Smooth muscle cell (in vitro differentiated cells): ENCODE data around the gene ARID1B. TPM values are rescaled to one million over a fixed set of nuclear protein-coding genes. Genes with fewer than 3 reads are reported as not detected.

Source experiments
- DNase-seq: peaks from one replicate; lab custom pipeline; 2025; ENCODE audit not compliant: unreplicated experiment; lab: John Stamatoyannopoulos, UW
- H2AFZ ChIP-seq: fragments of 200-600 bp; sonication (generic); 2 replicates; pipeline ENCODE4 v1.6.0; 2016; ENCODE audit warnings: antibody characterized with exemption, low read depth, mild to moderate bottlenecking
- H3F3A ChIP-seq: fragments of 200-600 bp; sonication (generic); 2 replicates; pipeline ENCODE4 v1.6.0; 2017; ENCODE audit warnings: antibody characterized with exemption, low read depth
- H3K27ac ChIP-seq: fragments of 200-600 bp; sonication (generic); 2 replicates; pipeline ENCODE4 v1.5.1; 2016; ENCODE audit warnings: low read depth, mild to moderate bottlenecking
- H3K27me3 ChIP-seq: fragments of 200-600 bp; sonication (generic); 2 replicates; pipeline ENCODE4 v1.6.1; 2016; ENCODE audit warnings: low read depth, mild to moderate bottlenecking
- H3K36me3 ChIP-seq: fragments of 200-600 bp; sonication (generic); 2 replicates; pipeline ENCODE4 v1.5.1; 2016; ENCODE audit warnings: low read depth
- H3K4me1 ChIP-seq: fragments of 200-600 bp; sonication (generic); 2 replicates; pipeline ENCODE4 v1.5.1; 2016; ENCODE audit warnings: low read depth
- H3K4me2 ChIP-seq: fragments of 200-600 bp; sonication (generic); 2 replicates; pipeline ENCODE4 v1.6.0; 2016; ENCODE audit warnings: mild to moderate bottlenecking
- H3K4me3 ChIP-seq: fragments of 200-600 bp; sonication (generic); 2 replicates; pipeline ENCODE4 v1.5.1; 2016; ENCODE audit warnings: mild to moderate bottlenecking
- H3K79me2 ChIP-seq: fragments of 200-600 bp; sonication (generic); 2 replicates; pipeline ENCODE4 v1.6.0; 2016; ENCODE audit warnings: low read depth, mild to moderate bottlenecking
- H3K9ac ChIP-seq: fragments of 200-600 bp; sonication (generic); 2 replicates; pipeline ENCODE4 v1.6.0; 2016; ENCODE audit warnings: low read depth
- H3K9me3 ChIP-seq: fragments of 200-600 bp; sonication (generic); replicated peaks from 2 replicates; pipeline ENCODE4 v1.5.1; 2016; ENCODE audit warnings: low read depth
- H4K20me1 ChIP-seq: fragments of 200-600 bp; sonication (generic); 2 replicates; pipeline ENCODE4 v1.6.0; 2016; ENCODE audit warnings: low read depth
- CTCF ChIP-seq: fragments of 200-600 bp; sonication (generic); IDR thresholded peaks from 2 replicates; pipeline ENCODE4 v1.5.1; 2017; ENCODE audit warnings: borderline replicate concordance, mild to moderate bottlenecking, antibody characterized with exemption; ENCODE audit not compliant: insufficient read depth, poor library complexity, severe bottlenecking
- WGBS: methylation state at CpG from one replicate; pipeline ENCODE4 v1.1.7; 2016; ENCODE audit warnings: low lambda C conversion rate; 5-methylcytosine and 5-hydroxymethylcytosine counted together
- polyA plus RNA-seq: library from polyadenylated mRNA; unstranded; fragments of >200 nt; fragmentation: Nextera tagmentation; extraction: Ambion mirVana; gene quantifications from 2 replicates; pipeline ENCODE4 v1.2.1, GENCODE V29; 2016
- total RNA-seq: library from RNA; depleted of rRNA; stranded (reverse); fragments of >200 nt; gene quantifications from 2 replicates; pipeline ENCODE4 v1.2.3, GENCODE V29; 2014

ARID1B gene
- total and polyA plus RNA-seq, 2 experiments from 2014 or later = 30.1 to 65.4 TPM

DNA sequence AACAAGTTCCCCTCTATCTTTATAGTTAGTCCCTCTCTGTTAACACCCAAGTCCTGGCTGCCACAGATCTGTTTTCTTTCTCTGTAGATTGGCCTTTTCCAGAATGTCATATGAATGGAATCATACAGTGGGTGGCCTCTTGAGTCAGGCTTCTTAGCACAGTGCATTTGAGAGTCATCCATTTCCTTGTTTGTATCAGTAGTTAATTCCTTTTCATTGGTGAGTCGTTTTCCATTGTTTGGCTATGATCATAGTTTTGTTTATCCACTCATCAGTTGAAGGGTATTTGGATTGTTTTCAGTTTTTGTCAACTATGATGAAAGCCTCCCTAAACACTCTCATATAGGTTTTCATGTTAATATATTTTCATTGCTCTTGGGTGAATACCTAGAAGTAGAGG lies 248.3 kb downstream of the ARID1B start:
- H3K79me2 ChIP-seq = peaks cover 79% of the 10 kb centered on the region
- no peak for DNase-seq
- no peak overlapping the region for H3K4me3 ChIP-seq
- peaks cover 2% of the 10 kb centered on the region for H3K4me1 ChIP-seq
- no peak overlapping the region for H3K4me2 ChIP-seq
- H3K9ac ChIP-seq = no peak overlapping the region
- no peak overlapping the region for H2AFZ ChIP-seq
- TF ChIP-seq CTCF = no peak
- H3K27ac ChIP-seq = no peak overlapping the region
- no peaks in the 10 kb centered on the region for H3K9me3 ChIP-seq
- no peaks in the 10 kb centered on the region for H3K27me3 ChIP-seq
- peaks cover 58% of the 10 kb centered on the region for H4K20me1 ChIP-seq
- H3K36me3 ChIP-seq = no peaks in the 10 kb centered on the region
- WGBS = 65% methylated on average over 1 of the region's 1 CpG
- H3F3A ChIP-seq = peaks cover 9% of the 10 kb centered on the region

GRCh38 chr6:157029980-157030690 lies 253.0 kb downstream of the ARID1B start:
- no peak overlapping the region for H3K4me2 ChIP-seq

DNA sequence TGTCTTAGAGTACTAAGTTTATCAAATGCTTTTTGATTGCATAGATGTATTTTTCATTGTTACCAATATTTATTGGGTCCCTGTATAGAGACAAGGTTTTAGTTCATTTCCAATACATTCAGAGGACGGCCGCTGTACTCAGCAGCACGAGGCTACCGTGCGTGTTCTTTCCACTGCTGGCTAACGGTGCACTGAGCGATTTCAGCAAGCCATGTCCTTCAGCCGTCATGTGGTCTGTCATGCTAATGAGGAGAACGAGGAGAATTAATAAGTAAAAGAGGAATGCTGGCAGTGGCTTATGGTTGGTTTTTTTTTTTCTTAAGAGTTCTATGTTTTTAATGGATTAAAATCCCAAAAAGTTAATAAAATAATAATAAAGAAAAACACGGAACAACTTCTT lies 253.6 kb downstream of the ARID1B start:
- no peak overlapping the region for H3K4me3 ChIP-seq
- peaks cover 100% of the 10 kb centered on the region for H3K79me2 ChIP-seq
- 91% methylated on average over 10 of the region's 10 CpGs for WGBS
- no peaks in the 10 kb centered on the region for H3K36me3 ChIP-seq
- no peak overlapping the region for H3K27ac ChIP-seq
- DNase-seq = no peak
- no peak overlapping the region for H3K9ac ChIP-seq
- H2AFZ ChIP-seq = no peak overlapping the region
- H3K27me3 ChIP-seq = no peaks in the 10 kb centered on the region
- H3K4me1 ChIP-seq = peaks cover 7% of the 10 kb centered on the region
- TF ChIP-seq CTCF = no peak
- peaks cover 7% of the 10 kb centered on the region for H3F3A ChIP-seq
- H3K4me2 ChIP-seq = no peak overlapping the region
- no peaks in the 10 kb centered on the region for H3K9me3 ChIP-seq
- H4K20me1 ChIP-seq = peaks cover 77% of the 10 kb centered on the region

More at GRCh38 chr6:157029980-157030690, 253.0 kb downstream of the ARID1B start:
- H3K9me3 ChIP-seq = no peaks in the 10 kb centered on the region
- 89% methylated on average over 4 of the region's 4 CpGs for WGBS
- H3K4me1 ChIP-seq = peaks cover under 1% of the 10 kb centered on the region
- H3K36me3 ChIP-seq = no peaks in the 10 kb centered on the region
- no peak overlapping the region for H3K27ac ChIP-seq
- no peaks in the 10 kb centered on the region for H3K27me3 ChIP-seq
- peaks cover 100% of the 10 kb centered on the region for H3K79me2 ChIP-seq
- no peak overlapping the region for H3K4me3 ChIP-seq
- no peak for DNase-seq
- no peak overlapping the region for H3K9ac ChIP-seq
- no peak for TF ChIP-seq CTCF
- peaks cover 77% of the 10 kb centered on the region for H4K20me1 ChIP-seq
- H2AFZ ChIP-seq = no peak overlapping the region
- peaks cover under 1% of the 10 kb centered on the region for H3F3A ChIP-seq

DNA sequence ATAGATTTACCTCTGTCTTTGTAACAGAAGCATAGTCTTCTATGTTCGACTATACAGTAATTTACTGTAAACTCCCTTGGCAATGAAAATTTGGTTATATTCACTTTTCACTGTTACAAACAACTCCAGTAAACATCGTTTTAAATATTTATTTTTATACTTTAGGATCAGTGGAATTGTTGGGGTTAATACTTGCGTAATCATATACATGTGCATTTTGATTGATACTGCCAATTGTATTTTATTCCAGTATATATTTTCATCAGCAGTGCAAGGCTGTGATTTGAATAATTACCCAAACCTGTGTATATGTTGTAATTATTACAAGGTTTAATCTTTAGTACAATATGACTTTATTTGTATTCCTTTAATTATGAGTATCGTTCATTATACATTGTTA lies 255.7 kb downstream of the ARID1B start:
- WGBS = 96% methylated on average over 4 of the region's 4 CpGs
- Histone ChIP-seq H3K9ac (no peak overlapping the region), H3K27ac (no peak overlapping the region), H3K27me3 (no peaks in the 10 kb centered on the region), H3K4me2 (peak overlapping the region; percentile 47), H3K9me3 (no peaks in the 10 kb centered on the region), H3K36me3 (no peaks in the 10 kb centered on the region), H3F3A (peaks cover 10% of the 10 kb centered on the region), H3K79me2 (peaks cover 81% of the 10 kb centered on the region), H3K4me1 (peaks cover 24% of the 10 kb centered on the region), H3K4me3 (peak overlapping the region; percentile 19), H2AFZ (no peak overlapping the region), H4K20me1 (peaks cover 86% of the 10 kb centered on the region)
- no peak for TF ChIP-seq CTCF
- DNase-seq = no peak
